Cerebellar nuclear complex (tissue), 1 donor: ENCODE measurements around the gene CFDP1.
"Not testable (repeated sequence)": the region's sequence is repeated elsewhere in the genome, so short reads cannot be mapped to it uniquely, and the experiment has no call there.

Experiments
- DNase-seq, 2 experiments: peaks; one replicate each; lab custom pipeline; 2025; lab: John Stamatoyannopoulos, UW

CFDP1 gene

GRCh38 chr16:75432828-75433731, at the start of gene CFDP1:
Gene CFDP1 (minus strand): TSS chr16:75433503. CDS start chr16:75433352, 151 bp downstream.
- DNase-seq: peak; percentile 26 to 88

GRCh38 chr16:75482434-75483205, 49.3 kb upstream of the CFDP1 start:
- DNase-seq: no peak

GRCh38 chr16:75481475-75481874, 48.2 kb upstream of the CFDP1 start:
- no peak for DNase-seq

GRCh38 chr16:75479421-75479990, 46.2 kb upstream of the CFDP1 start:
- DNase-seq: no peak

GRCh38 chr16:75478480-75479345, 45.4 kb upstream of the CFDP1 start:
- DNase-seq: no peak

- peak; percentile 93 to 98 for DNase-seq
Observed at GRCh38 chr16:75477680-75478473, 44.6 kb upstream of the CFDP1 start.

GRCh38 chr16:75476817-75477216, 43.5 kb upstream of the CFDP1 start:
- DNase-seq: no peak

- DNase-seq: no peak
Observed at GRCh38 chr16:75475420-75475847, 42.1 kb upstream of the CFDP1 start.

- DNase-seq: no peak
Observed at GRCh38 chr16:75472908-75473877, 39.9 kb upstream of the CFDP1 start.

GRCh38 chr16:75471723-75472633, 38.7 kb upstream of the CFDP1 start:
- DNase-seq: peak in 1 of 2 experiments; percentile 44

- DNase-seq: no peak
Observed at GRCh38 chr16:75466760-75467159, 33.5 kb upstream of the CFDP1 start.

- peak; percentile 88 to 94 for DNase-seq
Observed at GRCh38 chr16:75464122-75464918, 31.0 kb upstream of the CFDP1 start, which contains the start of gene TMEM170A. Gene TMEM170A (minus strand): TSS chr16:75464689. CDS start chr16:75464600, 89 bp downstream.

- not testable (repeated sequence) for DNase-seq
Observed at GRCh38 chr16:75463389-75464121, 30.3 kb upstream of the CFDP1 start.

GRCh38 chr16:75462806-75463205, 29.5 kb upstream of the CFDP1 start:
- DNase-seq: no peak

GRCh38 chr16:75461575-75461974, 28.3 kb upstream of the CFDP1 start:
- DNase-seq: no peak

- no peak for DNase-seq
Observed at GRCh38 chr16:75460446-75460845, 27.1 kb upstream of the CFDP1 start.

- DNase-seq: no peak
Observed at GRCh38 chr16:75459691-75460090, 26.4 kb upstream of the CFDP1 start.
